ENCODE measurements around the gene PSME3.
"Not testable (repeated sequence)": the region's sequence is repeated elsewhere in the genome, so short reads cannot be mapped to it uniquely, and the experiment has no call there.

Gene PSME3

GRCh38 chr17:42851371-42852240, 18.4 kb downstream of the PSME3 start:
- not testable (repeated sequence) for DNase-seq

- DNase-seq: no peak
Observed at GRCh38 chr17:42852351-42852750, 19.2 kb downstream of the PSME3 start.

- no peak for DNase-seq
Observed at GRCh38 chr17:42853004-42853403, 19.8 kb downstream of the PSME3 start.

- DNase-seq: no peak
Observed at GRCh38 chr17:42853597-42853967, 20.4 kb downstream of the PSME3 start.

- no peak for DNase-seq
Observed at GRCh38 chr17:42853968-42854790, 21.0 kb downstream of the PSME3 start.

GRCh38 chr17:42855048-42855596, 21.9 kb downstream of the PSME3 start:
- no peak for DNase-seq

GRCh38 chr17:42856093-42856492, 22.9 kb downstream of the PSME3 start:
- not testable (repeated sequence) for DNase-seq

- DNase-seq: not testable (repeated sequence)
Observed at GRCh38 chr17:42856516-42856915, 23.3 kb downstream of the PSME3 start.

- DNase-seq: no peak
Observed at GRCh38 chr17:42857389-42857788, 24.2 kb downstream of the PSME3 start.

GRCh38 chr17:42865638-42866094, 32.5 kb downstream of the PSME3 start:
- DNase-seq: no peak

- no peak for DNase-seq
Observed at GRCh38 chr17:42866216-42866615, 33.0 kb downstream of the PSME3 start.

GRCh38 chr17:42866631-42867575, 33.7 kb downstream of the PSME3 start:
- DNase-seq: no peak

GRCh38 chr17:42867694-42868261, 34.6 kb downstream of the PSME3 start:
- not testable (repeated sequence) for DNase-seq

- no peak for DNase-seq
Observed at GRCh38 chr17:42868338-42868737, 35.1 kb downstream of the PSME3 start.

- DNase-seq: no peak
Observed at GRCh38 chr17:42871647-42872046, 38.5 kb downstream of the PSME3 start.

GRCh38 chr17:42872251-42872965, 39.2 kb downstream of the PSME3 start:
- no peak for DNase-seq

GRCh38 chr17:42873315-42873714, 40.1 kb downstream of the PSME3 start:
- no peak for DNase-seq

GRCh38 chr17:42873932-42874695, 40.9 kb downstream of the PSME3 start:
- DNase-seq: not testable (repeated sequence)

GRCh38 chr17:42877037-42877436, 43.8 kb downstream of the PSME3 start:
- DNase-seq: no peak

GRCh38 chr17:42878123-42878880, 45.1 kb downstream of the PSME3 start:
- no peak for DNase-seq

Data from cerebellar nuclear complex (tissue), 1 donor.